Nucleus accumbens (tissue), 56 donors: ENCODE measurements around the gene PARP4.
"Not testable (repeated sequence)": the region's sequence is repeated elsewhere in the genome, so short reads cannot be mapped to it uniquely, and the experiment has no call there.

ENCODE experiments used
- DNase-seq, 56 donors: peaks; one replicate each; lab custom pipeline; 2025; lab: John Stamatoyannopoulos, UW

Gene PARP4

DNA sequence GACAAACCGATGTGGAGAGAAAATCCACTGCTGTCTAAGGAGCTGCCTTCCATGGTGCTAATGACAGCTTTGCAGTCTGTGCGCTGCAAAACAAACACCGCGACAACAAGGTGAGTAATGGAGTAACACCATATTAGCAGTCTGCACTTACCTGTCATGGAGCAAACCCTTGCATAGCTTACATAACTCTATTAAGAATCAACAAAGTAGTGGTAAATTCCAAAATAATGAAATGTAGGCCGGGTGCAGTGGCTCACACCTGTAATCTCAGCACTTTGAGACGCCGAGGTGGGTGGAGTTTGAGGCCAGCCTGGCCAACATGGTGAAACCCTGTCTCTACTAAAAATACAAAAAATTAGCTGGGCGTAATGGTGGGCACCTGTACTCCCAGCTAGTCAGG, 56.2 kb downstream of the PARP4 start:
- no peak for DNase-seq

DNA sequence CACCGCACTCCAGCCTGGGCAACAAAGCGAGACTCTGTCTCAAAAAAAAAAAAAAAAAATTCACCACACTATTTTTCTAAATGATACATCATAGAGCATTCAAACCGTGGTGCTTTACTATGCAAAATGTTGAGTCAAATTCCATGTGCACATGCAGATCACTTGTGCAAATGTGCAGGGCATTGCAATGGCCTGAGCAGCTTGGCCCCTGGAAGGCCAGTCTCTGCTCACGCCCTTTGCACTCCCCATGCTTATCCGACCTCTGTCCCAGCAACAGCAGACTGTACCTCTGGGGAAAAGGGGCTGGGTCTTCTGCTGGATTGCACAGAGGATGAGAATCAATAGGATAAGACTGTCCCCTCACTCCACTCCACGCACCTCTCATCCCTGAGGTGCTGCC, 58.5 kb downstream of the PARP4 start:
- DNase-seq, result no peak

- no peak for DNase-seq
Observed at GRCh38 chr13:24452044-24452443, 60.5 kb downstream of the PARP4 start.

DNA sequence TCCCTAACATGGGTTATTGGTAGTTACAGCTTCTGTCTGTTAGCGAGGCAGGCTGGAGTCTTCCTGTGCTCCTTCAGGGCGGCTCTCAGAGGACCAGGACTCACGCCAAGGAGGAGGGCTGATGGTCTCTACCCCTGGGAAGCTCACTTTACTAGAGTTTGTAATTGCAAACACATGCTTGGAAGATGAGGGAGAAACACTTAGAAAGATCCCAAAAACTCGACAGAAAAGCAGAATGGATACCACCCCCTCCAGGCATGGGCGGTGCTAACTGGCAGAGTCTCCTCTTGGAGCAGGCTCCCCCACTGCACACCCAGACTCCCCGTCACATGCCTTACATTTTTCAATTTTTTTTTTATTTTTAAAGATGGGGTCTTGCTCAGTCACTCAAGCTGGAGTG, 62.0 kb downstream of the PARP4 start:
- DNase-seq, result no peak

DNA sequence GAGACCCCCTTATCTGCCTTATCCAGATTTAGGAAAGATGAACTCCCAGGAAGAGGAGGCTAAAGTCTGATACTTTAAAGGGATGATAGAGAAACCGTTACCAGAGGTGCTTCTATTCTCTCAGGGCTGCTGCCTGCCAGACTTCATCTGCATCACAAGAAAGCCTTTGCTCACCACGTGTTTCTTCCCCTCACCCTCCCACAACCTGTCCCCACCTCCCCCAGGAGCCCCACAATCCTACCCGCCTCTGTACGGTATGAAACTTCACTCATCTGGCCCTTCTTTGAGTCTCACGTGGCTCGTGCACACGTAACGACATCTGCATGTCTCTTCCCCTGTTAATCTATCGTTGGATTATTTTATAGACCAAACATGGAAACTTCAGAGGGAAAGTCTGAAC, 67.7 kb downstream of the PARP4 start:
- not testable (repeated sequence) for DNase-seq

DNA sequence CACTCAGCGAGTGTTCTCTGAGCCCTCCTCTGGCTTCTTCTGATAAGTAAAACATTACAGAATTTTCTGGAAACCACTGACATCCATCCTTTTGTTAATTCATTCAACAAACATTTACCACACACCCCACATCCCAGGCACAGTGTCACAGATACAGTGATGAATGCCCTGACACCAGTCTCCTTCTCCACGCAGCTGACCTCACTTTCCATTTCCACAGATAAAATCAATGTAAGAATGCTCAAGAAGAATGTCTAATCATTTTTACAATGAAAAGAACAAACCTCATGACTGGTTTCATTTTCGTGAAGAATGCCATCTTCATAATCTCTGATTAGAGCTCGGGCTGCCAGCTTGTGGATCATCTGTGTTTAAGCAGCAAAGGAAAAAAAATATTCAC, 69.2 kb downstream of the PARP4 start:
- DNase-seq, result no peak

- not testable (repeated sequence) for DNase-seq
Observed at GRCh38 chr13:24426045-24426444, 86.5 kb downstream of the PARP4 start.

DNA sequence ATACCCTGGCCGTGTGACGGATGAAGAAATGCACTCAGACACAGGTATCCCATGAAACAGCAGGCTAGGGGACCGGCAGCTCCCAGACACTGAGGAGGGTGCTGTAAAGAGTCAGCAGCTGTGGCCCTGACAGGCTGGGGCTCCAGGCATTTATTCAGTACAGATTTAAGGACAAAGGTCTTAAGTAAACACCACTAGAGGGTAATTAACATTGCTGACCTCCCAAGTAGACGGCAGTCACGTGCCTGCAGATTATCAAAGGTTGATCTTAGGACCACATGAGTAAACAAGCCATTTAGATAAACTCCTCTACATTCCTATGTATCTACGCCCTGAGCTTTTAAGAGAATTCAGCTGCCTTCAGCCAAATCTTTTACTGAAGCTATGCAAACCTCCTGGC, 92.9 kb downstream of the PARP4 start:
- not testable (repeated sequence) for DNase-seq

GRCh38 chr13:24407844-24408243, 104.7 kb downstream of the PARP4 start:
- no peak for DNase-seq

- no peak for DNase-seq
Observed at GRCh38 chr13:24406524-24406923, 106.1 kb downstream of the PARP4 start.

DNA sequence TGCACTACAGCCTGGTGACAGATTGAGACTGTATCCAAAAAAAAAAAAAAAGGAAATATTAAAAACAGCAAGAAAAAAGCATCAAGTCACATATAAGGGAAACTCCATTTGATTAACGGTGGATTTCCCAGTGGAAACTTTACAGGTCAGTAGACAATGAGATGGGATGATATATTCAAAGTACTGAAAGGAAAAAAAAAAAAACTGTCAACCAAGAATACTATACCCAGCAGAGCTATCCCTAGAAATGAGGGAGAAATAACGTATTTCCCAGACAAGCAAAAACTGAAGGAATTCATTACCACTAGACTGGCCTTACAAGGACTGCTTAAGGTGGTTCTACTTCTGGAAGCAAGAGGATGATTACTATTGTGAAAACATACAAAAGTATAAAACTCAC, 115.8 kb downstream of the PARP4 start:
- no peak for DNase-seq

DNA sequence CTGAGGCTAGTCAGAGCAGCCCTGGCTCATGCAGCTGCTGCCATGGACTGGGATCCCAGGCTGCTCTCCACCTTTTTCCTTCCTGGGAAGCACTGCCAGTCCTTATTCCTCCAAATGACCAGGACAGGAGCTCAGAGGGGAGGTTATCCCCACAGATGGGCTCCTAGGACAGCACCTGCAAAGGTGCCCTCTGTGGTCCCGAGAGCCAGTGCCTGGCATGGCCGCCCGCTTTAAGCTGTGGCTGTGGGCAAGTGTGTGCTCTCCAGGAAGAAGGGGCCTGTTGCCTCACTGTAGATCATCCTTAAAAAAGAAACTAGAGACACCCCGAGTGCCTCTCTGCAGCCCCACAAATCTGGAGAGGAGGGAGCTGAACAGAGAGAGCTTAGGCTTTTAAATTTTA, 119.6 kb downstream of the PARP4 start:
- DNase-seq, result no peak

GRCh38 chr13:24391771-24392683, 120.6 kb downstream of the PARP4 start:
- not testable (repeated sequence) for DNase-seq

GRCh38 chr13:24390795-24391194, 121.8 kb downstream of the PARP4 start:
- DNase-seq, result not testable (repeated sequence)

DNA sequence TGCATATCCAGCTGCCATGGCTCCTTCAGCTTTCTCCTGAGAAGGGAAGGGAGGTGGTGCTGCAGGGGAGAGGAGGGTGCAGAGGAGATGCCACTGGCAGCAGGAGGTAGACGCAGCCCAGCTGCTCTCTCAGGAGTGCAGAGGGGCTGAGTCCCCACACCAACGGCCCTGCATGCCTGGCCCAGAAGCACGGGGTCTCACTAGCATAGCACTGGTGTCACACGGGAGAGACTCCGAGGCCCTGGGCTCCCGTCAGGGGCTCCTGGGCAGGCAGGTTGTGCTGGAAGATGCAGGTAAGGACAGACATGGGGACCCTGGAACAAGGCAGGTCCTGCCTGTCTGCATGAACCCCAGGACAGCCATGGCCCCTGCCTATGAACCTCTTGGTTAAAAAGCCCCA, 123.1 kb downstream of the PARP4 start:
- DNase-seq, result no peak

DNA sequence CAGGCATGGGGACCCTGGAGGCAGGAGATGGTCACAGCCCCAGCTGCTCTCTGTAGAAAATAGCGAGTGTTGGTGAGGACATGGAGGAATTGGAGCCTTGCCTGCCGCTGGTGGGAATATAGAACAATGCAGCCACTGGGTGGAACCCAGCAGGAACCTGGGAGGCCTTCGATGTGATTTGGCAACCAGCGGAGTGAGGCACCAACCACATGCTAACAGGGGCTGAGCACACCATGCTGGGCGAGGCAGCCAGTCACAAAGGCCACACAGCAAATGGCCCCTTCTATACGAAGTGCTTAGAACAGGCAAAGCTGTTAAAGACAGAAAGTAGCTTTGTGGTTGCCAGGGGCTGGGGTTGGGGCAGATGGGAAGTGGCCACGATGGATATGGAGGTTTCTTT, 123.8 kb downstream of the PARP4 start:
- DNase-seq, result not testable (repeated sequence)

GRCh38 chr13:24386816-24387708, 125.5 kb downstream of the PARP4 start:
- no peak for DNase-seq

- no peak for DNase-seq
Observed at GRCh38 chr13:24385902-24386301, 126.7 kb downstream of the PARP4 start.

GRCh38 chr13:24384946-24385345, 127.6 kb downstream of the PARP4 start:
- DNase-seq, result not testable (repeated sequence)

GRCh38 chr13:24384091-24384490, 128.5 kb downstream of the PARP4 start:
- not testable (repeated sequence) for DNase-seq

DNA sequence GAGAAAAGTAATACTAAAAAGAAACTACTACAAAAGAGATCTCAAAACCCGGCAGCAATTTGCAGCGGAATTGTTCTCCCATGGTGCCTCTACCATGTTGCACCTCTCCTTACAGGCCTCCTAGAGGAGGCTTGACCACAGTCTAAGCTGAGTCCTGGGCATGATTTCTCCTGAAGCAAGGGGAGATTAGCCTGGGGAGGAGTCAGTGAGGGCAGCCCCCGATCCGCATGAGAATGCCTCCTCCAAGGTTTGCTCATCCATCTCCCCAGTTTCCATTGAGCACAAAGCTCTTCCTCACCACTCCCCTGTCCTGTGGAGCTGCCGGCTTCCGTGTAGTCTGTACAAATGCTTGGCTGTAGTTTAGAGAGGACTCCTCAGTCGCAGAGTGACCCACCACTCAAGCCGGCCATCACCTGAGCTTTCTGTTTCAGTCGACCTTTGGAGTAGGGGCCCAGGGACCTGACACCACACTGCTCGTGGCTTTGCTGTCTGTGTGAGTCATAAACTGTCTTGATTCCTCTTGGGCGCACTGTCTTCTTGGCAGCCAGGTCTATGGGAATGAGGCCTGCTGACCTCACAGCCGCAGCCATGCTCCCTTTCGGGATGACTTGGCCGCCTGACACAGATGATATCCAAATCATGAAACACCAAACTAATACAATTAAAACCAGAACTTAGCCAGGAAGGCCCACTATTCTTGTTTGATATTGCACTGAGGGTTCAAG, 130.9 kb downstream of the PARP4 start:
- DNase-seq, result no peak
